Subcutaneous adipose tissue (tissue), 4 donors: ENCODE measurements around the gene NKD2. TPM values are rescaled to one million over a fixed set of nuclear protein-coding genes. Genes with fewer than 3 reads are reported as not detected.

ENCODE experiments used
- total RNA-seq, 4 donors: library from RNA; depleted of rRNA; stranded (reverse); fragments of >200 nt; gene quantifications; one replicate each; pipeline ENCODE4 v1.1.0, GENCODE V29; 2016
- TF ChIP-seq, protein P1 (sequence below): fragments of 450-650 bp; IDR thresholded peaks from one replicate; pipeline ENCODE4 v1.5.1; 2016; ENCODE audit warnings: low read depth, mild to moderate bottlenecking, control low read depth, antibody characterized with exemption, moderate library complexity

The NKD2 gene
- total RNA-seq, 4 donors from 2014 or later: 1.1 TPM; not detected in 3

DNA sequence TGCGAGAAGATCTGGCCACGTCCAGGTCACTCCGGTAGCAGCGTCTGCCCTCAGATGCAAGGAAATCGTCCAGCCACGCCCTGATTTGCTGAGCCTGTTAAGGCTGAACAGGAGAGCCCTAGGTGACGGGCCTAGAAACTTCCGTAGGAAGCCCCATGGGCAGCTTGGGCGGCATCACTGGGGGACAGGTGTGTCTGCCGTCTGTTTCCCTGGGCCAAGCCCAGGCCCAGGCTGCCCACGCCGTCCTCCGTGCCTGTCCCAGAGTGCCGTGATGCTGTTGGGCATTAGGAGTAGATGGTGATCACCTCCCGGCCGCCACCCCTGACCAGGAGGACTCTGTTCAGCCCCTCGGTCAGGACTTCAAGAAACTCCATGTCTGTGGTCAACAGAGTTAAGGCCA is 43.5 kb downstream of the NKD2 start:
- TF ChIP-seq, protein P1, sequence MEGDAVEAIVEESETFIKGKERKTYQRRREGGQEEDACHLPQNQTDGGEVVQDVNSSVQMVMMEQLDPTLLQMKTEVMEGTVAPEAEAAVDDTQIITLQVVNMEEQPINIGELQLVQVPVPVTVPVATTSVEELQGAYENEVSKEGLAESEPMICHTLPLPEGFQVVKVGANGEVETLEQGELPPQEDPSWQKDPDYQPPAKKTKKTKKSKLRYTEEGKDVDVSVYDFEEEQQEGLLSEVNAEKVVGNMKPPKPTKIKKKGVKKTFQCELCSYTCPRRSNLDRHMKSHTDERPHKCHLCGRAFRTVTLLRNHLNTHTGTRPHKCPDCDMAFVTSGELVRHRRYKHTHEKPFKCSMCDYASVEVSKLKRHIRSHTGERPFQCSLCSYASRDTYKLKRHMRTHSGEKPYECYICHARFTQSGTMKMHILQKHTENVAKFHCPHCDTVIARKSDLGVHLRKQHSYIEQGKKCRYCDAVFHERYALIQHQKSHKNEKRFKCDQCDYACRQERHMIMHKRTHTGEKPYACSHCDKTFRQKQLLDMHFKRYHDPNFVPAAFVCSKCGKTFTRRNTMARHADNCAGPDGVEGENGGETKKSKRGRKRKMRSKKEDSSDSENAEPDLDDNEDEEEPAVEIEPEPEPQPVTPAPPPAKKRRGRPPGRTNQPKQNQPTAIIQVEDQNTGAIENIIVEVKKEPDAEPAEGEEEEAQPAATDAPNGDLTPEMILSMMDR: no peak

- TF ChIP-seq, protein P1: no peak
Observed at GRCh38 chr5:1052641-1053390, 44.2 kb downstream of the NKD2 start.

DNA sequence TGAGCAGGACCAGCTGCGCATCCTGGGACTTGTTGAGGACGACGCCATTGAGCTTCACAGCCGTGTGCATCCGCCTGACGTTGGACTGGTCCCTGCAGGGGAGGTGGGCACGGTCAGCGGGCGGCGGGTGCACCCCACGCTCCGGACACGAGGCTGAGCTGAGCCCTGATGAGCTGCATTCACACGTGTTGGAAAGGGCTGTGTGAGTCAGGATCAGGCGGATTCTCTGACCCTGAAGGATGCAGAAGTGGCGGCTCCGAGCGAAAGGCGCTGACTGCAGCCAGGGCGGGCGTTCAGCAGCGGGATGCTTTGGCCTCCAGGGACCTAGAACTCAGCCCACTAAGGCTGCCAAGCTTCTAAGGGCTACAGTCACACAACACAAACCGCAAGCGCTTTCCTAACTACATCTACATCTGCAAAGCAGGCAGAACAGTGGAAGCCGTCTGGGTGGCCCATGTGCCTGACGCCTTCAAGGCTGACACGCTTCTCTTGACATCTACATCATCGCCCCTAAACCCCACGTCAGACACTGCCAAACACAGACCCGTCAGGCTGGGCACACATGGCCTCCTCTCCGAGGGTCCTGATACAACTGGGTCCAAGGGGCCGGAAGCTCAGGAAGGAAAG is 44.9 kb downstream of the NKD2 start:
- TF ChIP-seq, protein P1: no peak

- TF ChIP-seq, protein P1: no peak
Observed at GRCh38 chr5:1054018-1054798, 45.6 kb downstream of the NKD2 start.

DNA sequence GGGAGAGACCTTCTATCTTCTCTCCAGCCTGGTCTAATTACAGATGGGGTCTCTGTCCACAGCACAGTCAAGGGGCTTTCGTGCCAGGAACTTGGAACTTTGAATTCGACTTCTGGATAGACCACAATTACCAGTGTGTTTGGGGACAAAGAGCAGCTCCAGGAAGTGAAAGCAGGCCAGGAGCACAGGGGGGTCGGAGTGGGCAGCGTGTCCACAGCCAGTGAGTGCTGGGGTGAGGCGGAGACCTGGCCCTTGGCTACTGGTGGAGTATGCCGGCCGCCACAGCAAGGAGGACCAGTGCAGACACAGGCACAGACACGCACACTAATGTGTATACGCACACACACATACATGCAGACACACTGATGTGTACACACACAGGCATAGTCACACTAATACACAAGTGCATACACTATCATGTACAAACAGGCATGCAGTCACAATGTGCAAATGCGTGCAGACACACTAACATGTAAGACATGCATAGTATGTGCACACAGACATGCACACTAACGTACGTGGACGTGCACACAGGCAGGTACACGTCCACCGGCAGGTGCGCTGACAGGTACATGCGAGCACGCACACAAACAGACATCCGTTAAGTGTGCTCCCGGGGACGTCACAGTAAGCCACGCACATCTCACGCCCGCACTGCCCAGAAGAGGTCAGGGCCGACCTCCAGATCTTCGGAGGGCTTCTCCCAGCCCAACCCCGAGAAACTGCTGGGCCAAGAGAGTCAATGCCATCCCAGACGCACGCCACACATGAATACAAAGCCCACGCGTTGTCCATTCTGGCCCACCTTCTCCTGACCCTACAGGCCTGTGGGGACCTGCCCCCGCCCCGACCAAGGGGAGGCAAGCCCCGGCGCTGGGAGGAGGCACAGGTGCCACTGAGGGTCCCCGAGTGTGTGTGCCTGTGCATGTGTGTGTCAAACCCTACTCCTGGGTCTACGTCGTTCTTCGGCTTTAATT is 46.5 kb downstream of the NKD2 start:
- TF ChIP-seq, protein P1: no peak

DNA sequence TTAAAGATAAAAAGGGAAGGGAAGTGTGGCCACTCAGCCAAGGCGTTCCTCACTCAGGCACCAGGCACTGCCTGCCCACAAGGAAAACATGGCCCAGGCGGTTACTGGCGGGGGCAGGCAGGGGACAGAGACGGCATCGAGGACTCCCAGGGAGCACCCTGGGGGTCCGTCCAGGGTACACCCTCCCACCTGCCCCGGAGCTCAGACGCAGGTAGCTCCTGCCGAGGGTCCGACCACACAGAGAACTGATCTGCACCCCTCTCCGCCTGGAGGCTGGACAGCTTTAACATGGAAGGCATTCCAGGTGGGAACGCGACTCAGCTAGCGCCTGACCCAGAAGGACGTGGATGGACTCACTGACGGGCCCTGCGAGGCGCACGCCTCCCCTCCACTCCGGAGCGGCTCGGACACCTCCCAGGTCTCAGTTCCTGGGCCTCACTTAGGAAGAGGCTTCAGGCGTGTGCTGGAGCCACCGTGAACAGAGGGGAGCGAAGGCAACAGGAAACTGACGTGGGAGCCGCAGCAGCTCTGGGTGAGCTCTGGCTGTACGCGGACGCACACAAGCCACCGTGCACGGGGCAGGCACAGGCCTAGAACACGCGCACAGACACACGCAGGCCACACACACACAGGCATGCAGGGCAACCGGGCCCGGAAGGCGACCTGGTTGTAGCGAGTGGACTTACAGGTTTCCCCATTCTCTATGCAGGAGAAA is 47.5 kb downstream of the NKD2 start:
- TF ChIP-seq, protein P1: no peak
